Adrenal gland (tissue), 12 donors: ENCODE results near the gene HELT. TPM values are rescaled to one million over a fixed set of nuclear protein-coding genes. Genes with fewer than 3 reads are reported as not detected.
"Not testable (repeated sequence)": the region's sequence is repeated elsewhere in the genome, so short reads cannot be mapped to it uniquely, and the experiment has no call there.

Source experiments
- DNase-seq, 7 donors: peaks; one replicate each; pipeline ENCODE4 v3.0.0-alpha.2; 2019 to 2020
- H3K27ac ChIP-seq, 5 donors: fragments of 200-600 bp; sonication (generic) in 4 of 5; 1 replicate in 3 of 5; 2 replicates in 2 of 5; pipeline versions ENCODE4 v1.5.1 to v1.8.0; 2016 to 2020; ENCODE audit warnings: mild to moderate bottlenecking in 1 of 5
- H3K27me3 ChIP-seq: fragments of 200-600 bp; 2 replicates; pipeline ENCODE4 v1.8.0; 2021
- H3K36me3 ChIP-seq, 2 donors: fragments of 200-600 bp; replicated peaks in 1 of 2; 1 replicate in 1 of 2; 2 replicates in 1 of 2; pipeline versions ENCODE4 v1.5.1 to v1.8.0; 2018 to 2022
- H3K4me1 ChIP-seq, 2 donors: fragments of 200-600 bp; replicated peaks in 1 of 2; 1 replicate in 1 of 2; 2 replicates in 1 of 2; pipeline versions ENCODE4 v1.5.1 to v1.8.0; 2018 to 2021
- H3K4me3 ChIP-seq, 4 donors: fragments of 200-600 bp; sonication (generic) in 3 of 4; one replicate each; pipeline ENCODE4 v1.5.1; 2016 to 2018
- H3K9me3 ChIP-seq, 3 donors: fragments of 200-600 bp; sonication (generic) in 1 of 3; replicated peaks in 1 of 3; 1 replicate in 2 of 3; 2 replicates in 1 of 3; pipeline versions ENCODE4 v1.5.1 to v1.8.0; 2016 to 2021
- CTCF ChIP-seq, 6 experiments: fragments of 450-650 bp in 4 of 6; fragments of 200-600 bp in 2 of 6; sonication (generic) in 1 of 6; IDR thresholded peaks; 1 replicate in 5 of 6; 2 replicates in 1 of 6; pipeline versions ENCODE4 v1.5.1 to v1.8.0; 2016 to 2021; ENCODE audit warnings: antibody characterized with exemption in 6 of 6, mild to moderate bottlenecking in 2 of 6, moderate library complexity in 1 of 6
- POLR2A ChIP-seq, 2 donors: fragments of 450-650 bp; IDR thresholded peaks; one replicate each; pipeline ENCODE4 v1.6.1; 2017; ENCODE audit warnings: antibody characterized with exemption in 2 of 2, mild to moderate bottlenecking in 2 of 2, moderate library complexity in 1 of 2
- WGBS, 4 donors: extraction: QIAGEN DNeasy Blood & Tissue Kit in 2 of 4; methylation state at CpG; one replicate each; pipeline versions ENCODE4 v1.1.5 to v1.1.7; 2013 to 2017; 5-methylcytosine and 5-hydroxymethylcytosine counted together
- intact Hi-C, 2 donors: fragments of 100-400 bp; cut with DNase I; formaldehyde crosslinking; loops; one replicate each; pipeline versions ENCODE4 v1.14.1 to v1.15.0; 2022 to 2023
- polyA plus RNA-seq, 3 donors: library from polyadenylated mRNA; stranded (reverse); fragments of 200-250 nt in 2 of 3; fragments of 350-450 nt in 1 of 3; fragmentation: Illumina TruSeq in 1 of 3; extraction: RNeasy Lipid Tissue Mini Kit (QIAGEN cat#74804) in 1 of 3; gene quantifications; one replicate each; pipeline ENCODE4 v1.2.3, GENCODE V29; 2013 to 2014
- total RNA-seq, 9 donors: library from RNA; depleted of rRNA in 4 of 9; stranded (reverse); fragments of >200 nt in 4 of 9; fragments of 120-200 nt in 1 of 9; fragmentation: NEBNext Ultra II Directional in 1 of 9; extraction: Animal tissue kit (Norgen Biotek cat#: 25700) in 1 of 9; gene quantifications; one replicate each; pipeline versions ENCODE4 v1.1.0 to v1.2.4, GENCODE V29; 2013 to 2023
- donor health status: healthy with polysubstance abuse.
- donor health status: Bipolar disorder and iron deficiency.
- donor health status: DM: yes; HTN: yes; CAD: no.
- donor health status: DM: no; HTN: no; CAD: no.
- donor health status: DM: no; HTN: no; CAD: no.
- donor health status: DM: yes; HTN: yes; CAD: no.

HELT gene
- total and polyA plus RNA-seq, 12 donors = not detected

GRCh38 chr4:185040523-185040922, 22.2 kb downstream of the HELT start:
- no peak for DNase-seq

GRCh38 chr4:185050286-185050685, 32.0 kb downstream of the HELT start:
- 67 to 71% (median 70%) methylated on average over 6 of the region's 6 CpGs for WGBS, 4 donors
- H3K4me3 ChIP-seq, H3K9me3 ChIP-seq, DNase-seq, H3K4me1 ChIP-seq, H3K36me3 ChIP-seq, intact Hi-C loops, H3K27me3 ChIP-seq, H3K27ac ChIP-seq: not testable (repeated sequence)

More at GRCh38 chr4:185040523-185040922, 22.2 kb downstream of the HELT start:
- Histone ChIP-seq H3K9me3 (no peaks in the 10 kb centered on the region), H3K27me3 (no peaks in the 10 kb centered on the region), H3K36me3 (no peaks in the 10 kb centered on the region), H3K27ac (no peak overlapping the region), H3K4me1 (no peaks in the 10 kb centered on the region), H3K4me3 (no peak overlapping the region)
- WGBS, 4 donors = 73 to 80% (median 79%) methylated on average over 4 to 5 of the region's 5 CpGs
- intact Hi-C loops = loop anchor here in 1 of 2 donors (5.0 kb wide), 1 partner anchor 57 kb away; no protein-coding TSS in a partner anchor
- TF ChIP-seq CTCF (IDR thresholded peaks at IDR 0.05) = no peak
- no peak for TF ChIP-seq POLR2A (IDR thresholded peaks at IDR 0.05)

GRCh38 chr4:185051283-185051682, 33.0 kb downstream of the HELT start:
- H3K9me3 ChIP-seq = not testable (repeated sequence)

GRCh38 chr4:185053746-185054145, 35.5 kb downstream of the HELT start:
- TF ChIP-seq CTCF (IDR thresholded peaks at IDR 0.05) (no peak), POLR2A (IDR thresholded peaks at IDR 0.05) (no peak)
- Histone ChIP-seq H3K9me3 (no peaks in the 10 kb centered on the region), H3K27ac (no peak overlapping the region), H3K27me3 (no peaks in the 10 kb centered on the region), H3K4me3 (no peak overlapping the region), H3K4me1 (no peaks in the 10 kb centered on the region), H3K36me3 (no peaks in the 10 kb centered on the region)
- no peak for DNase-seq
- intact Hi-C loops = no loop called here
- 95 to 96% (median 95%) methylated on average over 13 to 14 of the region's 14 CpGs for WGBS, 4 donors

More at GRCh38 chr4:185051283-185051682, 33.0 kb downstream of the HELT start:
- H3K27ac ChIP-seq, DNase-seq, H3K4me1 ChIP-seq, H3K4me3 ChIP-seq, H3K36me3 ChIP-seq, intact Hi-C loops, H3K27me3 ChIP-seq: not testable (repeated sequence)
- WGBS, 4 donors = 92 to 97% (median 95%) methylated on average over 5 of the region's 5 CpGs

GRCh38 chr4:185054272-185054671, 36.0 kb downstream of the HELT start:
- Histone ChIP-seq H3K27ac (no peak overlapping the region), H3K27me3 (no peaks in the 10 kb centered on the region), H3K4me3 (no peak overlapping the region), H3K36me3 (no peaks in the 10 kb centered on the region), H3K4me1 (no peaks in the 10 kb centered on the region), H3K9me3 (no peaks in the 10 kb centered on the region)
- WGBS, 4 donors = 86 to 90% (median 90%) methylated on average over 5 of the region's 5 CpGs
- intact Hi-C loops = no loop called here
- TF ChIP-seq POLR2A (IDR thresholded peaks at IDR 0.05) (no peak), CTCF (IDR thresholded peaks at IDR 0.05) (no peak)
- no peak for DNase-seq
